Adrenal gland (tissue), 5 donors: Measurements from ENCODE around the gene ABCC11.

ENCODE experiments used
- POLR2A ChIP-seq, 2 donors: fragments of 450-650 bp; IDR thresholded peaks; one replicate each; pipeline ENCODE4 v1.6.1; 2017; ENCODE audit warnings: antibody characterized with exemption in 2 of 2, mild to moderate bottlenecking in 2 of 2, moderate library complexity in 1 of 2
- TF ChIP-seq, protein P1 (sequence below), 6 experiments: fragments of 450-650 bp in 4 of 6; fragments of 200-600 bp in 2 of 6; sonication (generic) in 1 of 6; IDR thresholded peaks; 1 replicate in 5 of 6; 2 replicates in 1 of 6; pipeline versions ENCODE4 v1.5.1 to v1.8.0; 2016 to 2021; ENCODE audit warnings: antibody characterized with exemption in 6 of 6, mild to moderate bottlenecking in 2 of 6, moderate library complexity in 1 of 6
- donor health status: DM: no; HTN: no; CAD: no.

DNA sequence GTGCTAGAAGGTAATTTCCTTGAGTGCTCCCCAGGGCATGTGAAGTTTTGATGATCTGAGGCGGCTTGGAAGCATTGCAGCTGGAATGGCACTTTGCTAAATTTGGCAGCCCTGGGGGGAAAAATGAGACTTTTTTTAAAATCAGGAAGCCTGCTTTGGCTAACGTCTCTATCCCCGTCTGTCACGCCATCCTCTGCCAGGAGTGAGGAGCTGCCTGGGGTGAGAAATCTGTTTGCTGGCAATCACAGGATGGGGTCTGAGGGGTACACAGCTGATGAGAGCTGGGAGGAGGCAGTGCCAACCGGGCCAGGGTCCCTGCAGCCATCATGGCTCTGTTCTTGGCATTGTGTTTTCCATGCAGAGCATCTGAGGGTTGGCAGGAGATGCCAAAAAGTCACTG, 93.6 kb downstream of the ABCC11 start:
- TF ChIP-seq, protein P1, sequence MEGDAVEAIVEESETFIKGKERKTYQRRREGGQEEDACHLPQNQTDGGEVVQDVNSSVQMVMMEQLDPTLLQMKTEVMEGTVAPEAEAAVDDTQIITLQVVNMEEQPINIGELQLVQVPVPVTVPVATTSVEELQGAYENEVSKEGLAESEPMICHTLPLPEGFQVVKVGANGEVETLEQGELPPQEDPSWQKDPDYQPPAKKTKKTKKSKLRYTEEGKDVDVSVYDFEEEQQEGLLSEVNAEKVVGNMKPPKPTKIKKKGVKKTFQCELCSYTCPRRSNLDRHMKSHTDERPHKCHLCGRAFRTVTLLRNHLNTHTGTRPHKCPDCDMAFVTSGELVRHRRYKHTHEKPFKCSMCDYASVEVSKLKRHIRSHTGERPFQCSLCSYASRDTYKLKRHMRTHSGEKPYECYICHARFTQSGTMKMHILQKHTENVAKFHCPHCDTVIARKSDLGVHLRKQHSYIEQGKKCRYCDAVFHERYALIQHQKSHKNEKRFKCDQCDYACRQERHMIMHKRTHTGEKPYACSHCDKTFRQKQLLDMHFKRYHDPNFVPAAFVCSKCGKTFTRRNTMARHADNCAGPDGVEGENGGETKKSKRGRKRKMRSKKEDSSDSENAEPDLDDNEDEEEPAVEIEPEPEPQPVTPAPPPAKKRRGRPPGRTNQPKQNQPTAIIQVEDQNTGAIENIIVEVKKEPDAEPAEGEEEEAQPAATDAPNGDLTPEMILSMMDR (IDR thresholded peaks at IDR 0.05): no peak
- no peak for TF ChIP-seq POLR2A (IDR thresholded peaks at IDR 0.05)
